GM19240 (cell line): Measurements from ENCODE around the gene ATP8B3.

Experiments
- DNase-seq: peaks from one replicate; pipeline ENCODE4 v3.0.0; 2011; ENCODE audit warnings: low spot score; ENCODE audit not compliant: insufficient read length

Gene ATP8B3

DNA sequence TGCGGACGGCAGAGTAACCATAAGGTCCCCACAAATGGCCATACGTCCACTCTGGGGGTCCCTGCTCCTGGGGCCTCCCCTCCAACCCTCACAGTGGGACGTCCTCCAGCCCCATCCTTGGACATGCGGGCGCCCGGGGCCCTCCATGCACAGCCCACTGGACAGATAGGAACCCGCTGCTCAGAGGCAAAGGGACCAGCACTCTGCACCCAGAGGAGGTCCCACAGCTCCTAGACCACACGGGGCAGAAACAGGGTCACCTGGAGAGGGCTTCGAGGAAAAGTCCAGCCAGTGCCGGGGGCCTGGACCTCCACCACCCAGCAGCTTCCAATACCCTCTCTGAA, 25.1 kb upstream of the ATP8B3 start:
- no peak for DNase-seq

DNA sequence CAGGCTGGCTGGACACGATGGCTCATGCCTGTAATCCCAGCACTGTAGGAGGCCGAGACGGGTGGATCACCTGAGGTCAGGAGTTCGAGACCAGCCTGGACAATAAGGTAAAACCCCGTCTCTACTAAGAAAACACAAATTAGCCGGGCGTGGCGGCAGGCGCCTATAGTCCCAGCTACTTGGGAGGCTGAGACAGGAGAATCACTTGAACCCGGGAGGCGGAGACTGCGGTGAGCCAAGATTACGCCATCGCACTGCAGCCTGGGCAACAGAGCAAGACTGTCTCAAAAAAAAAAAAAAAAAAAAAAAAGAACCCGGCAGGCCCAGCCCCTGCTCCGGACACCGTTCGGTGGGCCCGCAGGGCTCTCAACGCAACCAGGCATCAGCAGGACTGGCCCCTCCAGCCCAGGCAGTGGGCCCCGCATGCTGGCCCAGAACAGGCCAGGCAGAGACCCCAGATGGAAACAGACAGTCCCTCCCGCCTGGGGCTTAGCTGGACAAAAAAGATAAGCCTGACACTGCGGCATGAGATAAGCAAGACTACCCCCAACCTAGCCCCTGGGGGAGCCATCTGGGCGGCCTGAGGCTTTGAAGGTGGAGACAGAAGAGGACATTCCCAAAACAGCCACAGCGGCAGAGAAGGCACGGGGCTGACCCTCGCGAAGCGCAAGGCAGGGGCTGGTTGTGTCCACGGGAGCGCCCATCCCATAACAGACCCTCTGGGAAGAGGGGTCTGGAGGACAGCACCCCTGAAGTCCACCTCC, 24.6 kb upstream of the ATP8B3 start:
- DNase-seq: no peak

DNA sequence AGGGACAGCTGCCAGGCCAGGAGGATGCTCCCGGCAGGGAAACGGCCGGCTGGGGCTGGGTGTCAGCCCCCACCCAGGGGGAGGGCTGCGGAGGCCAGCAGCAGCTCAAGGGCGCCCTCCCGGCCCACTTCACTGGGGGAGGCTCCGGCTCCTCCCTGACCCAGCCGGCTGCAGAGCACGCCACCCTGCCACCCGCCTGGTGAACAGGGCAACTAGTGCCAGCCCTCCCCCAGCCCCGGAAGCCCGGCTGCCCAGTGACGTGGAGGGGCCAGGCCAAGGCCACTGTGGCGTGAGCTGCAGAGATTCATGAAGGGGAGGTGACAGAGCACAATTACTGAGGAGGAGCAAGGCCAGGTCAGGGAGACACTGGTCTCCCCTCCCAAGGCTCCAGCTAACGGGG, 21.5 kb upstream of the ATP8B3 start:
- DNase-seq: no peak

DNA sequence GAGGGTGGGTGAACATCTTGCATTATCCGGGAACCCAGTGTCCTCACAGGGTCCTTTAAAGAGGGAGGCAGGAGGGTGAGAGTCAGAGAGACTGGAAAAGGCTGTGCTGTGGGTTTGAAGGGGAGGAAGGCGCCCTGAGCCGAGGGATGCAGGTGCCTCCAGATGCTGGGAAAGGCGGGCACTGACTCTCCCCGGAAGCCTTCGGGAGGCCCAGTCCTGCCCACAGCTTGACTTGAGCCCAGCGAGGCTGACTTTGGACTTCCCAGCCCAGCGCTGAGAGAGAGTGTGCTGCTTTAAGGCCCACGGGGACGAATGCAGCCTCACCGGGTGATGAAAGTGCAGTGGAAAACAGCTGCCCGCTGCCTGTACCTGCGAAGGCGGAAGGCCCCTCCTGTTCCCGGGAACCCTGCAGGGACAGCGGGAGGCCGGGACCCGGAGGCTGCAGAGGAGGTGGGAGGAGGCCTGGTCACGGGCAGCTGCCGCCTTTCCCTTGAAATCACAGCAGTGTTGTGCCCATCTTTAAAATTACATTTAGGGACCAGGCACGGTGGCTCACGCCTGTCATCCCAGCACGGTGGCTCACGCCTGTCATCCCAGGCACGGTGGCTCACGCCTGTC, 20.1 kb upstream of the ATP8B3 start:
- no peak for DNase-seq

DNA sequence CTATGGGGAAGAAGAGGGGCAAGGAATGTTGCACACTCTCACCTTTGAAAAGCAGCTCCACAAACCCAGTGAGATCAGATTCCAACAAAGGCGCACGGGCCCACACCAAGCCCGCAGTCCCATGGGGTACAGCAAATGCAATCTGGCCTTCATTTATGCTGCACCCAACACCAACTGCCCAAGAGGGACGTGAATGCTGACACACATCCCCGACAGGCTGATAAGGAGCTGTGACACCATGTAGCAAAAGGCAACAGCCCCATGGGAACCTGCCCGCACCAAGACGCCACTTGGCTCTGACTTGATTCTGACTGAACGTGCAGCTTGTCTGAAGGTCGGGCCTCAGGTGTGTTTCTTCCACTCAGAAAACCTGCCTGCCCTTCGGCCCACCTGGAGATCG, 18.9 kb upstream of the ATP8B3 start:
- DNase-seq: no peak

DNA sequence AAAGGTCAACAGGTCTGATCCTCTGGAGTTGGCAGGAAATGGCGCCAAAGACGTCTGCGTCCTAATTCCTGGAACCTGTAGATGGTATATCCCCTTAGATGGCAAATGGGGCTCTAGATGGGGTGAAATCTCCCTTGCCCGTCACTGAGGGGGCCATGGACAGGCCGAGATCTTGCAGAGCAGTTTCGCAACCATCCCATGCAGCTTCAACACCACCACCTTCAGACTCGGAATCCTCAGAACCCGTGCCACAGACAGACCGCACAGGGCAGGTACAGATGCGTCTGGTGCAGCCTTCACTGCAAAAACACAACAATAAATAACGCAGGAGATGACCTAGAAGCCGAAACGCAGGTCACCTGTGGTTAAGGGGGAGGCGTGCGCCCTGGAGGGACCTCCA, 18.5 kb upstream of the ATP8B3 start:
- no peak for DNase-seq

DNA sequence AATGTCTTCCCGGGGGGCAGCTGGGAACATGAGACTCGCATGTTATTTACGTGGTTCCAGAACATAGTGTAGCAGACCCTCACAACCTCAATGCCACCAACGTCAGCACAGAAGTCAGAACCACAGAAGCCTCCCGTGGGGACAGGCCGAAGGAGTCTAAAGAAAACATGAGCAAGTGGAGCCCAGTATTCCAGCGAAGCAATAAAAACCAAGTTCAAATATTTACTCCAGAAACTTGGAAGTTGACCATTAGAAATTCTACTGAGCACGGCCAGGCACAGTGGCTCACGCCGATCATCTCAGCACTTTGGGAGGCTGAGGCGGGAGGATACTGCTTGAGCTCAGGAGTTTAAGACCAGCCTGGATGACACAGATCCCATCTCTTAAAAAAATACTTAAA, 17.9 kb upstream of the ATP8B3 start:
- no peak for DNase-seq

DNA sequence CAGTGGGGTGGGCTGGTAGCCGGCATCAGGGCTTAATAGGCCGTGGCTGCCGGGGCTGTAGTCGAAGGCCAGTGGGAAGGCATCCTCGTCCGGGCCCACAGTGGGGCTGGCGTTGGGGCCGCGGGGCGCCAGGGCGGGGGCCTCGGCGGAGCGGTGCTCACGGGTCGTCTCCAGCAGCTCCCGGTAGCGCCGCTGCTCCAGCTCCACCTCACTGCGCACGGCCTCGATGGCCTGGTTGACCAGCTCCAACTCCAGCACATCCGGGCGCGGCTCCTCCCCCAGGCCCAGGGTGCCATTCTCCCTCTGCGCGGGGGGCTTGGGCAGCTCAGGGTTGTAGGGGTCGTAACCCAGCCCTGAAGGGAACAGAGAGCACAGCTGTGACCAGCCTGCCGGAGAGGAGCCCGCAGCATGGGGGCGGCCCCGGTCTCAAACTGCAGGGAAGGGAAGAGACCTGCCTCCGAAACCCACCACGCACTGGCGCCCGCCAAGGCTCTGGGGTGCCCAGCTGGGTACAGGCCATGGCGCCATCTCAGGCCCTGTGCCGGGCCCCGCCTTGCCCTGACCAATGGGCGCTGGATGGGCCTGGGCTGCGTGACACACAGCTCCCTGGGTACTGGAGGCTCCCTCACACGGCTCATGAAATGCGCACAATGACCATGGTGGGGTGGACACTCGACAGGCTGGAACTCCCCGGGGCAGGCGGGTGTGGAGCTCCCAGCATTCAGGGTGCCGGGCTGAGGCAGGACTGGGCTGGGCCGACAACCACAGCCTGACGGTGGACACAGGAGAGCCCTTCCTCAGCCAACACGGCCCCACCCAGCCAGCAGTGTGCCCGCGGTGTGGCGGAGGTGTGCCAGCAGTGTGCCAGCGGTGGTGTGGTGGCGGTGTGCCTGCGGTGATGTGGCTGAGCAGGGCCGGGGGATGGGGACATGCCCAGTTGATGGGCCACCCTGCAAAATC, 16.5 kb upstream of the ATP8B3 start:
- no peak for DNase-seq

DNA sequence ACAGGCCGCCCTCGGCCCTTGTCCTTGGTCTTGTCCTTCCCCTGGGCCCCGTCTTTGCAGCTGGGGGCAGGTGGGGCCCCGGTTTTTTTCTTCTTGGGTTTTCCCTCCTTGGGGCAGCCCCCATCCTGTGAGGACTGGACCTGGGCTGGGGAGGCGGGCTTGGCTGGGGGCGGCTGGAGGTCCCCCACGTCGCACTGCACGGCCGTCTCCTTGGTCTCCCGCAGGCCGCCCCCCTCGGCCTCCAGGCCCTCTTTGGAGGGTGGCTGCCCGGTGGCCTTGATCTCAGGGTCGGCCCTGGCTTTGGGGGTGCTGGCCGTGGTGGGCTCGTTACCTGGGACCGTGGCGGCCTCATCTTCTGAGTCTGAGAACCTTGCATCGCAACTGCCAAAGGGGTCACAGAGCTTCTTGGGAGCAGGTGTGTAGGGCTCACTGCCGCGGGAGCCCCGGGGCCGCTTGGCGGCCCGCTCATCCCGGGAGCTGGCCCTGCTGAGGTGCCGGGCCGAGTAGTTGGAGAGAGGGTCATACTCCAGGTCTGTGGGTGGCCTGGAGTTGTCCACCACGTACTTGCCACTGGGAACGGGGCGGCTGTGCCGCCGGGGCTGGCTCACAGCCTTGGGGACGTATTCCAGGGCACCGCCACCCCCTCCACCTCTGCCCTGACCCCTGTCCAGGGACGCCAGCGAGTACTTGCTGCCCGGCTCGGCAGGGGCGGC, 15.6 kb upstream of the ATP8B3 start:
- no peak for DNase-seq

DNA sequence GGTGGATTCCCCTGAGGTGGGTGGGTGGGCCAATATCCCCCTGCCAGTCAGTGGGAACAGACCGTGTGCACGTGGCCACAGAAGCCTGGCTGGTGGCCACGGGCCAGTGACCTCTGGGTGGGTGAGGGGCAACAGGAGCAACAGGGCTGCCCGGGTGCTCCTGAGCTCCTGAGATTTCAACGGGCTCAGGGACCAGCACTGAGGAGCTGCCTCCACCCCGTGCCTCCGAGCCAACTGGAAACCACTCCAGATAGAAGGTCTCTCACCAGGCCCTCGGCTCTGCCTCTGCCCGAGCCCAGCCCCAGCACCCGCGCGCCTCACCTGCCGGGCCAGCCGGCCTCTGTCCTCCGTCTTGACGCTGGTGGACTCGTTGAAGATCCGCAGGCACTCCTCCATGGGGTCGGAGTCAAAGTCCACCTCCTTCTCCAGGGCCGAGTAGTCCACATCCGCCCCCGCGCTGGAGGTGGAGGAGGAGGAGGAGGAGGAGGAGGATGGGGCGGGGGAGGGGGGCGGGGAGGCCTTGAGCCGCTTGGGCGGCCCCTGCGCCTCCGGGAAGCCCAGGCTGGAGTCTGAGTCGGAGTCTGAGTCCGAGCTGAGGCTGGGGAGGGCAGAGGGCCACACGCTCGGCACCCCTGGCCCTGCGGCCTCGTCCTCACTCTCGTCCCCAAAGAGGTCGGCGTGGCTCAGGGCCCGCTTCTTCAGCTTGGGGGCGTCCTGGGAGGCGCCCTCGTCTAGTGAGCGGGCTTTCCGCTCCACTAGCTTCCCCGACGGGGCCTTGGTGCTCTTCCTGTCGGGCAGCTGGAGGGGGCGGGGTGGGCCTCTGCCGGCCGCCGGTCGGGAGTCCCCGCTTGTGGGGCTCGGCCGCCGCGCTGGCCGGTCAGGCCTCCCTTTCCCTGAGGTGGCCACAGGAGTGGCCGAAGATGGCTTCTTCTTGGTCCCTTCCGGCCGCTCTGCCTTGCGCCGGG, 14.8 kb upstream of the ATP8B3 start:
- no peak for DNase-seq

DNA sequence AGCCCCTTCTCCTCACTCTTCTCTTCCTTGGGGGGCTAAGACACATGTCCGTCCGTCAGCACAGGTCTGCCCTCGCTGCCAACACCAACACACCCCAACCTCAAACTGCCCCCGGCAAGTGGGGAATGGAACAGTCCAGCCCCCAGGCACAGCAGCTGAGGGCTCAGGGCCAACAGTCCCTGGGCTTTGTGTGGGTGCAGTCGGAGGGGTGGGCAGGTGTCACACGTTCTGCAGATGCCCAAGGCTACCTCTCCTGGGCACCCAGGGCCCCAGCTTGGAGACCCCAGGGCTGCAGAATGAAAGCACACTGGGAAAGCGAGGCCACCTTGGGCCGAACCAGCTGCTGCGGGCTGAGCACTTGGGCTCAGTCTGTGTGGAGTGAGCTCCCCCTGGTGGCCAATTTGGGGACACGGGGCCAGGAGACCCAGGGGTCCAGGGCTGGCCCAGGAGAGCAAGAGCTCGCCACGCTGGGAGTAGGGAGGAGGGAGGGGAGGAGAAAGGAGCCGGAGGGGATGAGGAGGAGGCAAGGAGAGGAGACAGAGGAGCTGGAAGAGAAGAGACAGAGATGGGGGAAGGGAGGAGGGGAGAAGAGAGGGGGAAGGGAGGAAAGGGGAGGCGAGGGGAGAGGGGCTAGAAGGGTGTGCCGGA, 14.0 kb upstream of the ATP8B3 start:
- peak; percentile 100 for DNase-seq

DNA sequence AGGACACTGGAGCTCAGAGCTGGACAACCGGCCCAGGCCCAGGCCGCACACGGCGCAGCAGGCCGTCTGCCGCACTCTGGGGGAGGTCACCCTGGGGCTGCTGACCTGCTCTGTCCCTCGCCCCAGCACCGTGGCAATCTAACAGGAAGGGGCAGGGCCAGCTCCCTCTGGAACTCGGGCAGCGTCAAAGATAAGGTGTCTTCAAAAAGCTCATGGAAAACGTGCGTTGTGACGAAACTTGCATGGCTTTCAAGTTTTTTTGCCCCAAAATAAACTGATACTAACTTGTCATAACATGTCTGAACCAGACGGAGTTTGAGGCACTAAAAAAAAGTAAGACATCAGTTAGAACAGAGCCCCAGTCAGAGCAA, 12.2 kb upstream of the ATP8B3 start:
- DNase-seq: no peak

DNA sequence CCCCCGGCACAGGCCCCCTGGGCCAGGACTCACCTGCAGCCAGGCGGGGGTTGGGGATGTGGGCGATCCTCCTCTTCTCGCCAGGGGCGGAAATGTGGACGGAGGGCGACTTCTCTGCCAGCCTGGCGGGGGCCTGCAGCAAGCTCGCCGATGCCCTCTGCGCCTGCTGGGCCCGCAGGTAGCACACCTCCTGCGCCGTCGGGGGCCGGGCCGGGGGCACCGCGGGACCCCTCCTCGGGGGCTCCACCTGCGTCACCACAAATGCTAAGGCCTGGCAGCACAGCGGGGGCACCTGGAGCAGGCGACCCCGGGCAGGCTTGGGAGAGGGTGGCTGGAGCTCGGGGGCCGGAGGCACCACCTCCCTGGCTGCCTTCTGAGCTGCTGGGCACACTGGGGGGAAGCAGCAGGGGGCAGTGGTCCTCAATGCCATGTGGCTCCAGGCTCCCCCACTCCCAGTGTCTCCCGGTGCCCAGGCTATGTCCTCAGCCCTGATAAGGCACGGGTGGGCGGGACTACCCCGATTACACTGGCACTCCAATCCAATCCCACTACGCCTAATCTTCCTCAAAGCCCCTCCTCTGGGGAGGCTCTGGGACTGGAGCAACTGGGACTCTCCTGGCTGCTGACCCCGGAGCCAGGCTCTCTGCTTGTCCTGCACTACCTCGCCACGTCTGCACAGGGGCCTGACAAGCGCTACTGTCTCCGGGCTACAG, 11.6 kb upstream of the ATP8B3 start:
- DNase-seq: no peak

DNA sequence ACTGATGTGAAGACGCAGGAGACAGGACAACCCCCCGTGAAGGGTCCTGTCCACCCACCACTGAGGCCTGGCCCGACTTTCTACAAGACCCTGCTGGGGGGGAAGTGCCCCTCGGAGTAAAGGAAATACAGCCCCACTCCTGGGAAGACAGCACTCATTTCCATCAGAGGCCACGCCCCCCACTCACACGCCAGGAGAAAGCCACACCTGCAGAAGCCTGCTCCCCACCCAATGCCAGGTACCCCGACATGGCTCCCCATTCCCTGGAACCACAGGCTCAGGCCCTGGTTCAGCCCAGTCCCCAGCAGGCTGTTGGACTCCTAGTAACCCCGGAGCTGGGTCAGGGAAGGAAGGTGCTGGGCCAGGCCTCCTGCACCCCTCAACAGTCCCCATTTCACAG, 10.9 kb upstream of the ATP8B3 start:
- DNase-seq: no peak

DNA sequence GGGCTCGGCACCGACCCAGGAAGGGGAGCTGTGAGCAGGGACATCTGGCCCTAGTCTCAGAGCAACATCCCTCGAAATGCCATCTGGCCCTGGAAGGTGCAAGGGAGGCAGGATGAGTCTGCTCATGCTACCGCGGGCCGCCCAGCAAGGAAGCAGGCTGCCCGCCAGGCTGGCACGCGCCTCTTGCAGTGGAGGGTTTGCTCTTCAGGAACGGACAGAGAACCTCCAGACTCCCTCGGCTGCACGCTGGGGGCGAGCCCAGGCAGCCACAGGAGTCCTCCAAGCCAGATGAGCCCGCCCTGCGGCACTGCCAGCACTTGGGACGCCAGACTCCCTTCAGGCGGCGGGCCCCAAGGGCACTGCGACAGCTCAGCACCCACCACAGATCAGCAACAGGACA, 10.1 kb upstream of the ATP8B3 start:
- no peak for DNase-seq

DNA sequence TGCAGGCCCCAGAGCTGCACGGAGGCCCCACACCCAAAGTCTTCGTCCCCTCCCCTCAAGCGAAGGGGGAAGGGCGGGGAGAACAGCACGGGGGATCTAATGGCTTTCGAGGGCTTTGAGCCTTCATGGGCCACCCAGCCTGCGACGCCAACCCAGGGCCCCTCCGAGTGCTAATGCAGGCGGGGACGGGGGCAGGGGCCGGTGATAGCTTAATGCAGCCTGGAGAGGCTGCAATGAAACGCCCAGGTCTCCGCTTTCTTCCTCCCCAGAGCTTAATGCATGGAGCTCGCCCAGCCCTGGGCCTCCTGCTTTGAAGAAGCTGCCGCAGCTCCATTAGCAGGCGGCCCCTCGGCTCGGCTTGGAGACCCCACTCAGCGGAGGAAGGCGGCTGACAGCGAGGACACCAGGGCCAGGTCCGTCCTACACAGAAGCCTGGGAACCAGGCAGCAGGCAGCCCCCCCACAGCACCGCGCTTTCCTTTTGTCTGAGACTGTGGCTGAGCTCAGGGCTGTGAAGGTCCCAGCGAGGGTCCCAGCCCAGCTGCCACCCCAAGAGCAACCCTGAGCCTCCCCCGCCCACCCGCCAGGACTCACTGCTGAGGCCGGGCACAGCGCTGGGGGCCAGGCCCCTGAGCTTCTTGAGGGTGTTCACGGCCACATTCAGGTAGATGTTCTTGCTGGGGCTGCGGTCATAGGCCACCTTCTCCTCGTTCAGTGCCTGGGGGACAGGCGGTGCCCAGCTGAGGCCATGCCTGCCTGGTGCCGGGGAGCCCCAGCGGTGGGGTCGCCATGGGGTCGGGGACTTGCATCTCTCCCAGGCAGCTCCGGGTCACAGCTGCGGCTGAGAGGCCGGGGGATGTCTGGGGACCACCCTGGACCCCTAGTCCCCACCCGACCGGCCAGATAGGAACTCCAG, 7.5 kb upstream of the ATP8B3 start:
- DNase-seq: no peak

DNA sequence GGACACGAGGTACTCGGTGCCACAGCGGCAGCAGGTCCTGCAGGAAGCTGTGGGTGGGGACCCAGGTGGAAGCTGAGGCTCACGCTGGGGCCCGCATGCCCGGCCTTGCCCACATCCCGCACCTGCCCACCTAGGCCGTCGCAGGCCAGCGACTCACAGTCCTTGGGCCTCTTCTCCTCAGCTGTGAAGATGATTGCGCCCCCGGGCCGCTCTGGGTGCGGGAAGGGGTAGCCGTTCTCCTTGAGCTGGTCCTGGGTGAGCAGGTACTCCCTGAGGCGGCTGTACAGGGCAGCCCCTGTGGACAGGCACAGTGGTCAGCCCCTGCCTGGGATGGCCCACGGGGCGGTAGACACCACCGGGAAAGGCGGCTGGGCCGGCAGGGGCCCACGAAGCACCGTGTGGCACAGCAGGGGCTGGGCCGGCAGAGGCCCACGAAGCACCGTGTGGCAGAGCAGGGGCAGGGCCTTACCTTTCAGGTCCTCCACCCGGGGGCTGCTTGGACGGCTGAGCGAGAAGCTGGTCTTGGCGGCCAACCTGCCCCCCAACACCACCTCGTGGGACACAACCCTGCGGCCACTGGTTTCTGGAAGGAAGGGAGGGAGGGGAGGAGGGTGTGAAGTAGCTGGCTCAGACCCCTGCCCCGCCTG, 6.6 kb upstream of the ATP8B3 start:
- no peak for DNase-seq
